Peyer's patch (tissue), 4 donors: ENCODE measurements around the gene SLC7A8. TPM values are rescaled to one million over a fixed set of nuclear protein-coding genes. Genes with fewer than 3 reads are reported as not detected.
A peak's percentile ranks its signal among the peaks of the same experiment; 100 is the strongest.

Experiments used
- DNase-seq, 3 donors: peaks; one replicate each; pipeline ENCODE4 v3.0.0-alpha.2; 2017 to 2019
- H3K27ac ChIP-seq, 4 donors: fragments of 200-600 bp; sonication (generic); one replicate each; pipeline ENCODE4 v1.5.1; 2016 to 2019
- H3K27me3 ChIP-seq, 2 donors: fragments of 200-600 bp; sonication (generic); one replicate each; pipeline ENCODE4 v1.5.1; 2019
- H3K36me3 ChIP-seq, 3 donors: fragments of 200-600 bp; sonication (generic); one replicate each; pipeline ENCODE4 v1.5.1; 2016 to 2019
- H3K4me1 ChIP-seq, 4 donors: fragments of 200-600 bp; sonication (generic); one replicate each; pipeline ENCODE4 v1.5.1; 2016 to 2019
- H3K4me3 ChIP-seq, 4 donors: fragments of 200-600 bp; sonication (generic); 1 replicate in 3 of 4; 2 replicates in 1 of 4; pipeline ENCODE4 v1.5.1; 2016 to 2019; ENCODE audit warnings: mild to moderate bottlenecking in 1 of 4
- H3K9me3 ChIP-seq, 4 donors: fragments of 200-600 bp; sonication (generic); one replicate each; pipeline ENCODE4 v1.5.1; 2016 to 2019; ENCODE audit warnings: mild to moderate bottlenecking in 1 of 4
- POLR2A ChIP-seq, 2 donors: fragments of 450-650 bp; IDR thresholded peaks; one replicate each; pipeline ENCODE4 v1.5.1; 2017; ENCODE audit warnings: antibody characterized with exemption in 2 of 2, mild to moderate bottlenecking in 2 of 2, moderate library complexity in 2 of 2
- total RNA-seq, 4 donors: library from RNA; depleted of rRNA; stranded (reverse); fragments of >200 nt; gene quantifications; one replicate each; pipeline ENCODE4 v1.1.0, GENCODE V29; 2016
- TF ChIP-seq, protein P1 (sequence below), 6 experiments: fragments of 450-650 bp in 4 of 6; fragments of 200-600 bp in 2 of 6; sonication (generic) in 1 of 6; IDR thresholded peaks; one replicate each; pipeline ENCODE4 v1.5.1; 2017 to 2019; ENCODE audit warnings: antibody characterized with exemption in 6 of 6, mild to moderate bottlenecking in 3 of 6, moderate library complexity in 1 of 6

SLC7A8 gene
- total RNA-seq, 4 donors from 2014 or later: 21.8 to 56.9 (median 35.0) TPM

GRCh38 chr14:23163830-23164229, 19.6 kb downstream of the SLC7A8 start:
- Histone ChIP-seq H3K27ac (no peak overlapping the region), H3K9me3 (no peaks in the 10 kb centered on the region), H3K27me3 (no peaks in the 10 kb centered on the region), H3K4me1 (peaks cover 0 to 16% (median 2%) of the 10 kb centered on the region in 4 donors), H3K4me3 (no peak overlapping the region), H3K36me3 (no peaks in the 10 kb centered on the region)
- TF ChIP-seq, protein P1, sequence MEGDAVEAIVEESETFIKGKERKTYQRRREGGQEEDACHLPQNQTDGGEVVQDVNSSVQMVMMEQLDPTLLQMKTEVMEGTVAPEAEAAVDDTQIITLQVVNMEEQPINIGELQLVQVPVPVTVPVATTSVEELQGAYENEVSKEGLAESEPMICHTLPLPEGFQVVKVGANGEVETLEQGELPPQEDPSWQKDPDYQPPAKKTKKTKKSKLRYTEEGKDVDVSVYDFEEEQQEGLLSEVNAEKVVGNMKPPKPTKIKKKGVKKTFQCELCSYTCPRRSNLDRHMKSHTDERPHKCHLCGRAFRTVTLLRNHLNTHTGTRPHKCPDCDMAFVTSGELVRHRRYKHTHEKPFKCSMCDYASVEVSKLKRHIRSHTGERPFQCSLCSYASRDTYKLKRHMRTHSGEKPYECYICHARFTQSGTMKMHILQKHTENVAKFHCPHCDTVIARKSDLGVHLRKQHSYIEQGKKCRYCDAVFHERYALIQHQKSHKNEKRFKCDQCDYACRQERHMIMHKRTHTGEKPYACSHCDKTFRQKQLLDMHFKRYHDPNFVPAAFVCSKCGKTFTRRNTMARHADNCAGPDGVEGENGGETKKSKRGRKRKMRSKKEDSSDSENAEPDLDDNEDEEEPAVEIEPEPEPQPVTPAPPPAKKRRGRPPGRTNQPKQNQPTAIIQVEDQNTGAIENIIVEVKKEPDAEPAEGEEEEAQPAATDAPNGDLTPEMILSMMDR (IDR thresholded peaks at IDR 0.05): no peak
- TF ChIP-seq POLR2A (IDR thresholded peaks at IDR 0.05): no peak
- DNase-seq: no peak

GRCh38 chr14:23162800-23163199, 20.7 kb downstream of the SLC7A8 start:
- Histone ChIP-seq H3K27me3 (no peaks in the 10 kb centered on the region), H3K27ac (peak overlapping the region in 1 of 4 donors; percentile 12), H3K36me3 (no peaks in the 10 kb centered on the region), H3K4me3 (no peak overlapping the region), H3K4me1 (peaks cover 0 to 7% (median 0%) of the 10 kb centered on the region in 4 donors), H3K9me3 (no peaks in the 10 kb centered on the region)
- TF ChIP-seq, protein P1 (IDR thresholded peaks at IDR 0.05): no peak
- TF ChIP-seq POLR2A (IDR thresholded peaks at IDR 0.05): no peak
- no peak for DNase-seq

DNA sequence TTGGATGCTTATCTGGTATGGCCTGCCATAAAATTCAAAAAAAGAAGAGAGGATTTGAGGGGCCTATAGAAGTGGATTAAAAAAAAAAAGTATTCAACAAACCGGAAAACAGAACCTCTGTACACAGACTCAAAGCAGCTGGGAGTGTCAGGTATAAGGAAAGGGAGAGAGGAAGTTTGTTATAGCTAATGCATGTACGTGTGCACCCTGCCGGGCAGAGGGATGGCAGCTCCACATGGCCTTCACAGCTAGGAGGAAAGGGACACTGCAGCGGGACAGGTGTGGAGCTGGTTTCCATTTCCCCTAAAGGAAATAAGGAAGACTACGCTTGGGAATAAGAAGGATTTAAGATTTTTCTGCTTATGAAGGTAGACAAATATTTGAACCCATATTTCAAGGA, 21.5 kb downstream of the SLC7A8 start:
- H3K4me3 ChIP-seq: no peak overlapping the region
- no peaks in the 10 kb centered on the region for H3K27me3 ChIP-seq
- DNase-seq: no peak
- H3K4me1 ChIP-seq: peaks cover 0 to 6% (median 0%) of the 10 kb centered on the region in 4 donors
- no peaks in the 10 kb centered on the region for H3K36me3 ChIP-seq
- TF ChIP-seq, protein P1 (IDR thresholded peaks at IDR 0.05): no peak
- TF ChIP-seq POLR2A (IDR thresholded peaks at IDR 0.05): no peak
- H3K9me3 ChIP-seq: no peaks in the 10 kb centered on the region
- H3K27ac ChIP-seq: peak overlapping the region in 1 of 4 donors; percentile 12

DNA sequence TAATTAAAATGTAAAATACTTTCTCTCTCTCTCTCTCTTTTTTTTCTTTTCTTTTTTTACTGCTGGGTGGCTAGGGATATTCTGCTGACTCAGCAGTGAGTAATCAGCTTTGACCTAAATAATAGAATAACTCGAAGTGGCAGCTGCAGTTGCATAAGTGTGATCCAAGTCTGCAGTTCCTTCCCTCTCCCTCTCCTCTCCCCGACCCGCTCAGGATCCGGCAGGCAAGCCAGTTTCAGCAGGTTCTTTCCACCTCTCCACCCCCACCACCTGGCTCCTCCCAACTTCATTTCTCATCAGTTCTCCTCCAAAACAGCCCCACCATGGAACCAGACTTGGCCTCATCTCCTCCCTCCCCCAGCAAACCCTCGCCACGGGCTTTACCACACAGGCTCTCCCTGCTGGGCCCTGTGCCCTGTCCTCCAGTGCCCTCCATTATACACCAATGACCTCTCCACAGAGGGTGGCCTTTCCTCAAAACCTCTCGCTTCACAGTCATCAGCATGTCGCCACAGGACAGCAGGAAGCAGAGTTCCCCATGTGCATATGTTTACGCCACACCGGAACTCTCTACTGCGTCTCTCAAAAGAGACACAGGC, 22.4 kb downstream of the SLC7A8 start:
- H3K36me3 ChIP-seq: no peaks in the 10 kb centered on the region
- no peaks in the 10 kb centered on the region for H3K4me1 ChIP-seq
- no peak for DNase-seq
- H3K27ac ChIP-seq: peak overlapping the region in 2 of 4 donors; percentile 44 to 60
- H3K9me3 ChIP-seq: no peaks in the 10 kb centered on the region
- H3K4me3 ChIP-seq: no peak overlapping the region
- no peak for TF ChIP-seq POLR2A (IDR thresholded peaks at IDR 0.05)
- TF ChIP-seq, protein P1 (IDR thresholded peaks at IDR 0.05): no peak
- H3K27me3 ChIP-seq: no peaks in the 10 kb centered on the region

DNA sequence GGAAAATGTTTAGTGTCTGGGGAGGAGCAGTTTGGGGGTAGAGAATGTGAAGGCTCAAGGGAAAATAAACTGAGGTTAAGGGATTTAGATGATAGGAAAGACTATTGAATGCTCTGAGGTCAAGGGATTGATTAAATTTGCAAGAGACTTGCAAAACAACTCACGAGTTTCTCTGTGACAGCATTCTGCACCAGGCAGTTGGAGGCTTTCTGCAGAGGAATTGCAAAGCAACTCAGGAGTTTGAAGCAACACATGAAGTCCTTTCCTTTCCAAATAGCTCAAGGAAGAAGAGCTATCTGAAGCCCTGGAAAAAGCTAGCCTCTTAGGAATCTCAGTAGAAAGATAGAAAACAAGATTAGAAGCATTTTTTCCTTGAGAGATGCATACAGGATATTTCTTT, 23.9 kb downstream of the SLC7A8 start:
- no peaks in the 10 kb centered on the region for H3K27me3 ChIP-seq
- peaks cover 0 to 7% (median 0%) of the 10 kb centered on the region in 4 donors for H3K4me1 ChIP-seq
- no peaks in the 10 kb centered on the region for H3K9me3 ChIP-seq
- no peaks in the 10 kb centered on the region for H3K36me3 ChIP-seq
- no peak overlapping the region for H3K4me3 ChIP-seq
- DNase-seq: no peak
- H3K27ac ChIP-seq: no peak overlapping the region
- TF ChIP-seq, protein P1 (IDR thresholded peaks at IDR 0.05): no peak
- no peak for TF ChIP-seq POLR2A (IDR thresholded peaks at IDR 0.05)
